NT2/D1 (cell line): ENCODE data around the gene DNAAF5.
"Not testable (repeated sequence)": the region's sequence is repeated elsewhere in the genome, so short reads cannot be mapped to it uniquely, and the experiment has no call there.

Experiments used
- DNase-seq: peaks from one replicate; pipeline ENCODE4 v3.0.0-alpha.2; 2011; ENCODE audit warnings: low read depth, low spot score
- H3K27me3 ChIP-seq: 2 replicates; pipeline ENCODE4 v1.6.0; 2011; ENCODE audit warnings: mild to moderate bottlenecking; ENCODE audit not compliant: insufficient read length, insufficient read depth
- H3K36me3 ChIP-seq: 2 replicates; pipeline ENCODE4 v1.6.1; 2011; ENCODE audit warnings: mild to moderate bottlenecking, low read length, mixed read lengths; ENCODE audit not compliant: insufficient read depth, insufficient read length
- H3K4me1 ChIP-seq: 2 replicates; pipeline ENCODE4 v1.5.1; 2011; ENCODE audit not compliant: insufficient read depth, insufficient read length
- H3K4me3 ChIP-seq: 2 replicates; pipeline ENCODE4 v1.5.1; 2011; ENCODE audit warnings: low read depth; ENCODE audit not compliant: insufficient read length
- H3K9ac ChIP-seq: 2 replicates; pipeline ENCODE4 v1.6.0; 2011; ENCODE audit warnings: low read depth; ENCODE audit not compliant: insufficient read length
- H3K9me3 ChIP-seq: 2 replicates; pipeline ENCODE4 v1.5.1; 2011; ENCODE audit warnings: mild to moderate bottlenecking, low read length; ENCODE audit not compliant: insufficient read depth
- SUZ12 ChIP-seq: IDR thresholded peaks from 2 replicates; pipeline ENCODE4 v1.6.1; 2011; ENCODE audit not compliant: insufficient read length, insufficient read depth; ENCODE audit errors: extremely low read depth
- YY1 ChIP-seq: IDR thresholded peaks from 2 replicates; pipeline ENCODE4 v1.6.1; 2011; ENCODE audit not compliant: insufficient read length, insufficient read depth
- ZNF274 ChIP-seq: IDR thresholded peaks from 2 replicates; pipeline ENCODE4 v1.6.1; 2011; ENCODE audit warnings: mild to moderate bottlenecking, low read depth, low read length

DNAAF5 gene

GRCh38 chr7:741191-741671 lies 14.7 kb downstream of the DNAAF5 start:
- DNase-seq: no peak
- TF ChIP-seq SUZ12 (no peak), ZNF274 (no peak), YY1 (no peak)
- Histone ChIP-seq H3K9me3 (no peaks in the 10 kb centered on the region), H3K4me3 (no peak overlapping the region), H3K4me1 (no peaks in the 10 kb centered on the region), H3K36me3 (peaks cover 55% of the 10 kb centered on the region), H3K9ac (no peak overlapping the region), H3K27me3 (no peaks in the 10 kb centered on the region)

- Histone ChIP-seq H3K9ac (no peak overlapping the region), H3K9me3 (no peaks in the 10 kb centered on the region), H3K36me3 (peaks cover 59% of the 10 kb centered on the region), H3K27me3 (no peaks in the 10 kb centered on the region), H3K4me1 (no peaks in the 10 kb centered on the region), H3K4me3 (no peak overlapping the region)
- DNase-seq: no peak
- TF ChIP-seq ZNF274 (no peak), SUZ12 (no peak), YY1 (no peak)
Measured at GRCh38 chr7:741850-742249, 15.4 kb downstream of the DNAAF5 start.

GRCh38 chr7:742791-743190 lies 16.3 kb downstream of the DNAAF5 start:
- no peaks in the 10 kb centered on the region for H3K27me3 ChIP-seq
- DNase-seq: no peak
- H3K9me3 ChIP-seq: no peaks in the 10 kb centered on the region
- H3K4me1 ChIP-seq: no peaks in the 10 kb centered on the region
- no peak overlapping the region for H3K4me3 ChIP-seq
- no peak overlapping the region for H3K9ac ChIP-seq
- H3K36me3 ChIP-seq: peaks cover 64% of the 10 kb centered on the region
- TF ChIP-seq SUZ12: no peak
- TF ChIP-seq YY1: no peak
- TF ChIP-seq ZNF274: no peak

GRCh38 chr7:743341-744127 lies 17.0 kb downstream of the DNAAF5 start:
- not testable (repeated sequence) for H3K9me3 ChIP-seq, H3K4me1 ChIP-seq, H3K4me3 ChIP-seq, H3K9ac ChIP-seq, H3K27me3 ChIP-seq, DNase-seq
- H3K36me3 ChIP-seq: peaks cover 67% of the 10 kb centered on the region

- not testable (repeated sequence) for DNase-seq, H3K27me3 ChIP-seq, H3K4me1 ChIP-seq, H3K9me3 ChIP-seq, H3K4me3 ChIP-seq, H3K9ac ChIP-seq
- H3K36me3 ChIP-seq: peaks cover 68% of the 10 kb centered on the region
Measured at GRCh38 chr7:744128-744520, 17.6 kb downstream of the DNAAF5 start.

- TF ChIP-seq YY1: no peak
- TF ChIP-seq SUZ12: no peak
- TF ChIP-seq ZNF274: no peak
- Histone ChIP-seq H3K27me3 (no peaks in the 10 kb centered on the region), H3K4me1 (peaks cover 2% of the 10 kb centered on the region), H3K4me3 (no peak overlapping the region), H3K36me3 (peaks cover 67% of the 10 kb centered on the region), H3K9ac (no peak overlapping the region), H3K9me3 (no peaks in the 10 kb centered on the region)
- no peak for DNase-seq
Measured at GRCh38 chr7:744854-745430, 18.4 kb downstream of the DNAAF5 start.

- DNase-seq: no peak
- no peaks in the 10 kb centered on the region for H3K9me3 ChIP-seq
- H3K36me3 ChIP-seq: peaks cover 67% of the 10 kb centered on the region
- no peaks in the 10 kb centered on the region for H3K27me3 ChIP-seq
- TF ChIP-seq YY1 (no peak), SUZ12 (no peak), ZNF274 (no peak)
- no peak overlapping the region for H3K4me3 ChIP-seq
- H3K4me1 ChIP-seq: peaks cover 2% of the 10 kb centered on the region
- no peak overlapping the region for H3K9ac ChIP-seq
Measured at GRCh38 chr7:745431-746154, 19.1 kb downstream of the DNAAF5 start.
